Heart left ventricle (tissue), 16 donors: ENCODE data around the gene GPRC5A. TPM values are rescaled to one million over a fixed set of nuclear protein-coding genes. Genes with fewer than 3 reads are reported as not detected.

ENCODE experiments used
- ATAC-seq, 4 donors: fragments of 200-7000 bp; cut with Tn5 transposase; one replicate each; pipeline ENCODE4 v1.9.1; 2020 to 2022; ENCODE audit warnings: moderate library complexity in 4 of 4, mild to moderate bottlenecking in 3 of 4, moderate number of reproducible peaks in 1 of 4
- DNase-seq, 5 donors: peaks; one replicate each; pipeline ENCODE4 v3.0.0-alpha.2; 2020
- H3K27ac ChIP-seq, 12 donors: fragments of 200-600 bp; sonication (generic) in 4 of 12; one replicate each; pipeline versions ENCODE4 v1.5.0 to v1.8.0; 2016 to 2022; ENCODE audit warnings: mild to moderate bottlenecking in 2 of 12
- H3K27me3 ChIP-seq, 9 donors: fragments of 200-600 bp; sonication (generic) in 2 of 9; one replicate each; pipeline versions ENCODE4 v1.5.1 to v1.8.0; 2016 to 2022; ENCODE audit warnings: mild to moderate bottlenecking in 3 of 9
- H3K36me3 ChIP-seq, 9 donors: fragments of 200-600 bp; sonication (generic) in 2 of 9; one replicate each; pipeline versions ENCODE4 v1.5.0 to v1.8.0; 2018 to 2022; ENCODE audit warnings: mild to moderate bottlenecking in 2 of 9
- H3K4me1 ChIP-seq, 12 donors: fragments of 200-600 bp; sonication (generic) in 4 of 12; one replicate each; pipeline versions ENCODE4 v1.5.0 to v1.8.0; 2016 to 2022; ENCODE audit warnings: mild to moderate bottlenecking in 3 of 12
- H3K4me3 ChIP-seq, 12 donors: fragments of 200-600 bp; sonication (generic) in 4 of 12; one replicate each; pipeline versions ENCODE4 v1.5.0 to v1.8.0; 2017 to 2022; ENCODE audit warnings: mild to moderate bottlenecking in 9 of 12, moderate library complexity in 4 of 12
- H3K9me3 ChIP-seq, 12 donors: fragments of 200-600 bp; sonication (generic) in 4 of 12; one replicate each; pipeline versions ENCODE4 v1.5.0 to v1.8.0; 2016 to 2022; ENCODE audit warnings: mild to moderate bottlenecking in 1 of 12
- CTCF ChIP-seq, 12 donors: fragments of 200-600 bp; sonication (generic) in 4 of 12; IDR thresholded peaks; one replicate each; pipeline versions ENCODE4 v1.5.0 to v1.8.0; 2018 to 2022; ENCODE audit warnings: antibody characterized with exemption in 12 of 12, mild to moderate bottlenecking in 5 of 12
- POLR2A ChIP-seq, 2 donors: fragments of 450-650 bp; IDR thresholded peaks; one replicate each; pipeline ENCODE4 v1.6.1; 2017; ENCODE audit warnings: antibody characterized with exemption in 2 of 2, mild to moderate bottlenecking in 2 of 2, moderate library complexity in 2 of 2
- WGBS, 4 donors: extraction: QIAGEN DNeasy Blood & Tissue Kit in 2 of 4; methylation state at CpG; one replicate each; pipeline versions ENCODE4 v1.1.5 to v1.1.7; 2013 to 2018; 5-methylcytosine and 5-hydroxymethylcytosine counted together
- intact Hi-C, 10 donors: fragments of 100-400 bp; cut with DNase I; formaldehyde crosslinking; loops; one replicate each; pipeline versions ENCODE4 v1.11.1 to v1.14.2; 2022
- polyA plus RNA-seq, 2 donors: library from polyadenylated mRNA; stranded (reverse); fragments of 200-250 nt; gene quantifications; one replicate each; pipeline ENCODE4 v1.2.3, GENCODE V29; 2013
- total RNA-seq, 9 donors: library from RNA; depleted of rRNA in 2 of 9; stranded (reverse); fragments of >200 nt in 2 of 9; fragmentation: NEBNext Ultra II Directional in 3 of 9; extraction: Animal tissue kit (Norgen Biotek cat#: 25700) in 3 of 9; gene quantifications; one replicate each; pipeline versions ENCODE4 v1.1.0 to v1.2.4, GENCODE V29; 2016 to 2023
- donor health status: ischemic (EF 13 %, LVEDD 7.1; RV severe dilation, severe dysfunction).
- donor health status: healthy with polysubstance abuse.
- donor health status: DM: no; HTN: yes; CAD: no.
- donor health status: DM: no; HTN: no; CAD: no.
- donor health status: ischemic (EF 25% LVEDD 6.9; RV normal size, moderate dysfunction).
- donor health status: ischemic (EF 25% LVEDD 5.7; RV mildly dilated, moderate dysfunction).
- donor health status: healthy.
- donor health status: DM: yes; HTN: yes; CAD: no.
- donor health status: ischemic (EF 35%, LVEDD 5.7; RV mildly dilated, moderate dysfunction).
- donor health status: nonischemic (EF 11% LVEDD 7.7; RV severe dilation, severe dysfunction).
- donor health status: DM: yes; HTN: yes; CAD: no.
- donor health status: PGD.
- donor health status: ischemic (EF 29% LVEDD 5.4; RV normal size, mild dysfunction).
- donor health status: nonischemic (EF 23%, LVEDD 6.1; RV moderate dilation, normal function).

GPRC5A gene
- total and polyA plus RNA-seq, 11 donors: 0.27 to 5.3 (median 1.2) TPM

GRCh38 chr12:12952036-12952435, 60.7 kb downstream of the GPRC5A start, which contains the start of gene GPRC5D:
Gene GPRC5D, minus strand, starts transcription at chr12:12952170. Its CDS starts 1,786 bp downstream, at chr12:12950384.
- Histone ChIP-seq H3K4me1 (no peaks in the 10 kb centered on the region), H3K36me3 (no peaks in the 10 kb centered on the region), H3K4me3 (no peak within 1 kb of the TSS), H3K27me3 (no peaks in the 10 kb centered on the region), H3K9me3 (no peaks in the 10 kb centered on the region), H3K27ac (no peak within 1 kb of the TSS)
- intact Hi-C loops: no loop called here
- DNase-seq: no peak
- WGBS, 4 donors: 91 to 94% (median 92%) methylated on average over 6 of the region's 6 CpGs
- ATAC-seq: no peak
- no peak for TF ChIP-seq POLR2A (IDR thresholded peaks at IDR 0.05)
- TF ChIP-seq CTCF (IDR thresholded peaks at IDR 0.05): no peak

- H3K9me3 ChIP-seq: no peaks in the 10 kb centered on the region
- ATAC-seq (no peak), DNase-seq (no peak)
- intact Hi-C loops: no loop called here
- no peak for TF ChIP-seq POLR2A (IDR thresholded peaks at IDR 0.05)
- TF ChIP-seq CTCF (IDR thresholded peaks at IDR 0.05): no peak
- H3K4me3 ChIP-seq: no peak overlapping the region
- H3K27ac ChIP-seq: no peak overlapping the region
- no peaks in the 10 kb centered on the region for H3K36me3 ChIP-seq
- H3K4me1 ChIP-seq: no peaks in the 10 kb centered on the region
- no peaks in the 10 kb centered on the region for H3K27me3 ChIP-seq
- 81 to 85% (median 84%) methylated on average over 4 of the region's 4 CpGs for WGBS, 4 donors
Measured at GRCh38 chr12:12954356-12954755, 63.0 kb downstream of the GPRC5A start.

GRCh38 chr12:12954878-12955625, 63.7 kb downstream of the GPRC5A start:
- Histone ChIP-seq H3K27ac (no peak overlapping the region), H3K36me3 (no peaks in the 10 kb centered on the region), H3K9me3 (no peaks in the 10 kb centered on the region), H3K4me1 (no peaks in the 10 kb centered on the region), H3K4me3 (no peak overlapping the region), H3K27me3 (no peaks in the 10 kb centered on the region)
- DNase-seq (no peak), ATAC-seq (no peak)
- TF ChIP-seq POLR2A (IDR thresholded peaks at IDR 0.05): no peak
- no peak for TF ChIP-seq CTCF (IDR thresholded peaks at IDR 0.05)
- WGBS, 4 donors: 87 to 96% (median 96%) methylated on average over 6 of the region's 6 CpGs
- intact Hi-C loops: no loop called here

GRCh38 chr12:12958886-12959285, 67.5 kb downstream of the GPRC5A start:
- intact Hi-C loops: no loop called here
- Histone ChIP-seq H3K27ac (no peak overlapping the region), H3K4me1 (no peaks in the 10 kb centered on the region), H3K27me3 (no peaks in the 10 kb centered on the region), H3K9me3 (no peaks in the 10 kb centered on the region), H3K4me3 (no peak overlapping the region), H3K36me3 (no peaks in the 10 kb centered on the region)
- TF ChIP-seq CTCF (IDR thresholded peaks at IDR 0.05) (no peak), POLR2A (IDR thresholded peaks at IDR 0.05) (no peak)
- DNase-seq (no peak), ATAC-seq (no peak)
- 71 to 80% (median 73%) methylated on average over 7 of the region's 7 CpGs for WGBS, 4 donors
